ENCODE measurements around the gene TOP3B. TPM values are rescaled to one million over a fixed set of nuclear protein-coding genes. Genes with fewer than 3 reads are reported as not detected.

The TOP3B gene
- total RNA-seq, 6 experiments from 2014 or later: 13.8 to 17.1 (median 15.2) TPM

- Mint-ChIP-seq H3K27me3 (ENCODE audit: insufficient read depth) (peaks cover 16% of the 10 kb centered on the region), H3K4me3 (no peak overlapping the region), H3K9me3 (no peaks in the 10 kb centered on the region), H3K27ac (no peak overlapping the region), H3K36me3 (ENCODE audit: low read depth) (no peaks in the 10 kb centered on the region), H3K4me1 (ENCODE audit: low read depth) (peaks cover 7% of the 10 kb centered on the region; the same call in 1 of the 2 replicates)
- no peak for DNase-seq
- no peak for TF ChIP-seq CTCF (IDR thresholded peaks at IDR 0.05)
Observed at GRCh38 chr22:22025320-22026156, 43.0 kb upstream of the TOP3B start.

GRCh38 chr22:22024440-22024839 lies 41.9 kb upstream of the TOP3B start:
- Mint-ChIP-seq H3K27ac (no peak overlapping the region), H3K27me3 (ENCODE audit: insufficient read depth) (peaks cover 20% of the 10 kb centered on the region), H3K4me1 (ENCODE audit: low read depth) (peaks cover 7% of the 10 kb centered on the region; the same call in 1 of the 2 replicates), H3K9me3 (no peaks in the 10 kb centered on the region), H3K36me3 (ENCODE audit: low read depth) (no peaks in the 10 kb centered on the region), H3K4me3 (no peak overlapping the region)
- no peak for TF ChIP-seq CTCF (IDR thresholded peaks at IDR 0.05)
- no peak for DNase-seq

- peaks cover 21% of the 10 kb centered on the region for H3K27me3 Mint-ChIP-seq (ENCODE audit: insufficient read depth)
- H3K9me3 Mint-ChIP-seq: no peaks in the 10 kb centered on the region
Observed at GRCh38 chr22:22023581-22024137, 41.1 kb upstream of the TOP3B start.

GRCh38 chr22:22022947-22023534 lies 40.5 kb upstream of the TOP3B start:
- Mint-ChIP-seq H3K27me3 (ENCODE audit: insufficient read depth) (peaks cover 24% of the 10 kb centered on the region), H3K9me3 (no peaks in the 10 kb centered on the region), H3K27ac (no peak overlapping the region), H3K4me3 (no peak overlapping the region), H3K36me3 (ENCODE audit: low read depth) (no peaks in the 10 kb centered on the region), H3K4me1 (ENCODE audit: low read depth) (peaks cover 7% of the 10 kb centered on the region; the same call in 1 of the 2 replicates)
- no peak for TF ChIP-seq CTCF (IDR thresholded peaks at IDR 0.05)
- DNase-seq: no peak

More at GRCh38 chr22:22023581-22024137, 41.1 kb upstream of the TOP3B start:
- no peak for DNase-seq
- no peak overlapping the region for H3K4me3 Mint-ChIP-seq
- H3K36me3 Mint-ChIP-seq (ENCODE audit: low read depth): no peaks in the 10 kb centered on the region
- H3K4me1 Mint-ChIP-seq (ENCODE audit: low read depth): peaks cover 7% of the 10 kb centered on the region; the same call in 1 of the 2 replicates
- no peak overlapping the region for H3K27ac Mint-ChIP-seq
- TF ChIP-seq CTCF (IDR thresholded peaks at IDR 0.05): no peak

GRCh38 chr22:22022255-22022840 lies 39.8 kb upstream of the TOP3B start:
- no peak overlapping the region for H3K27ac Mint-ChIP-seq
- no peak overlapping the region for H3K4me3 Mint-ChIP-seq
- peaks cover 7% of the 10 kb centered on the region; the same call in 1 of the 2 replicates for H3K4me1 Mint-ChIP-seq (ENCODE audit: low read depth)
- TF ChIP-seq CTCF (IDR thresholded peaks at IDR 0.05): no peak
- no peak for DNase-seq
- no peaks in the 10 kb centered on the region for H3K36me3 Mint-ChIP-seq (ENCODE audit: low read depth)
- no peaks in the 10 kb centered on the region for H3K9me3 Mint-ChIP-seq
- H3K27me3 Mint-ChIP-seq (ENCODE audit: insufficient read depth): peaks cover 27% of the 10 kb centered on the region
